ENCODE measurements around the gene PIK3CA.

- TF ChIP-seq, protein P1, sequence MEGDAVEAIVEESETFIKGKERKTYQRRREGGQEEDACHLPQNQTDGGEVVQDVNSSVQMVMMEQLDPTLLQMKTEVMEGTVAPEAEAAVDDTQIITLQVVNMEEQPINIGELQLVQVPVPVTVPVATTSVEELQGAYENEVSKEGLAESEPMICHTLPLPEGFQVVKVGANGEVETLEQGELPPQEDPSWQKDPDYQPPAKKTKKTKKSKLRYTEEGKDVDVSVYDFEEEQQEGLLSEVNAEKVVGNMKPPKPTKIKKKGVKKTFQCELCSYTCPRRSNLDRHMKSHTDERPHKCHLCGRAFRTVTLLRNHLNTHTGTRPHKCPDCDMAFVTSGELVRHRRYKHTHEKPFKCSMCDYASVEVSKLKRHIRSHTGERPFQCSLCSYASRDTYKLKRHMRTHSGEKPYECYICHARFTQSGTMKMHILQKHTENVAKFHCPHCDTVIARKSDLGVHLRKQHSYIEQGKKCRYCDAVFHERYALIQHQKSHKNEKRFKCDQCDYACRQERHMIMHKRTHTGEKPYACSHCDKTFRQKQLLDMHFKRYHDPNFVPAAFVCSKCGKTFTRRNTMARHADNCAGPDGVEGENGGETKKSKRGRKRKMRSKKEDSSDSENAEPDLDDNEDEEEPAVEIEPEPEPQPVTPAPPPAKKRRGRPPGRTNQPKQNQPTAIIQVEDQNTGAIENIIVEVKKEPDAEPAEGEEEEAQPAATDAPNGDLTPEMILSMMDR (IDR thresholded peaks at IDR 0.05; ENCODE audit: extremely low read depth in 1 of 2, insufficient read depth in 1 of 2, low read depth in 1 of 2, low read length in 2 of 2) = no peak
- TF ChIP-seq POLR2AphosphoS5 (IDR thresholded peaks at IDR 0.05; ENCODE audit: insufficient read depth, low read depth, low read length) (no peak), FOS (IDR thresholded peaks at IDR 0.05; ENCODE audit: borderline replicate concordance, insufficient read depth, low read length) (no peak), POLR2A (IDR thresholded peaks at IDR 0.05; ENCODE audit: low read depth, low read length) (no peak), EZH2 (IDR thresholded peaks at IDR 0.05; ENCODE audit: borderline replicate concordance, low read depth, low read length, severe bottlenecking) (no peak), MYC (IDR thresholded peaks at IDR 0.05; ENCODE audit: low read depth, low read length) (no peak), GATA2 (IDR thresholded peaks at IDR 0.05; ENCODE audit: insufficient read depth, insufficient read length, low read depth, low read length) (no peak)
- TF ChIP-seq, protein P2, sequence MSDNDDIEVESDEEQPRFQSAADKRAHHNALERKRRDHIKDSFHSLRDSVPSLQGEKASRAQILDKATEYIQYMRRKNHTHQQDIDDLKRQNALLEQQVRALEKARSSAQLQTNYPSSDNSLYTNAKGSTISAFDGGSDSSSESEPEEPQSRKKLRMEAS (IDR thresholded peaks at IDR 0.05; ENCODE audit: insufficient read depth, insufficient read length) = no peak
Measured at GRCh38 chr3:179224584-179224983, 76.4 kb downstream of the PIK3CA start.

Measured in endothelial cell of umbilical vein (primary cell).